Liver (tissue), 3 donors: ENCODE results near the gene TLE4.

Source experiments
- CTCF ChIP-seq: fragments of 150-350 bp; IDR thresholded peaks from 2 replicates; pipeline ENCODE4 v1.5.1; 2017; ENCODE audit warnings: improper control_type of control experiment, low read depth, low read length; ENCODE audit not compliant: missing input control
- EGR1 ChIP-seq, 2 donors: IDR thresholded peaks; 2 replicates each; pipeline ENCODE4 v1.6.1; 2016 to 2018; ENCODE audit warnings: antibody characterized with exemption in 2 of 2, low read depth in 2 of 2
- GABPA ChIP-seq, 2 donors: IDR thresholded peaks in 1 of 2; conservative IDR thresholded peaks in 1 of 2; 2 replicates each; pipeline ENCODE4 v1.6.1; 2016; ENCODE audit warnings: antibody characterized with exemption in 2 of 2, mild to moderate bottlenecking in 1 of 2, moderate library complexity in 1 of 2
- JUND ChIP-seq, 2 donors: IDR thresholded peaks; 2 replicates each; pipeline ENCODE4 v1.6.1; 2016; ENCODE audit warnings: antibody characterized with exemption in 2 of 2
- RAD21 ChIP-seq, 2 donors: IDR thresholded peaks; 2 replicates each; pipeline ENCODE4 v1.6.1; 2016; ENCODE audit warnings: antibody characterized with exemption in 2 of 2, mild to moderate bottlenecking in 2 of 2
- REST ChIP-seq: IDR thresholded peaks from 2 replicates; pipeline ENCODE4 v1.6.1; 2016; ENCODE audit warnings: antibody characterized with exemption, mild to moderate bottlenecking
- RXRA ChIP-seq, 2 donors: IDR thresholded peaks; 2 replicates each; pipeline ENCODE4 v1.6.1; 2017 to 2018; ENCODE audit warnings: antibody characterized with exemption in 2 of 2, mild to moderate bottlenecking in 1 of 2
- SP1 ChIP-seq: IDR thresholded peaks from 2 replicates; pipeline ENCODE4 v1.6.1; 2018; ENCODE audit warnings: antibody characterized with exemption, mild to moderate bottlenecking
- TAF1 ChIP-seq: conservative IDR thresholded peaks from 2 replicates; pipeline ENCODE4 v1.6.1; 2016; ENCODE audit warnings: antibody characterized with exemption, mild to moderate bottlenecking
- YY1 ChIP-seq: IDR thresholded peaks from 2 replicates; pipeline ENCODE4 v1.6.1; 2016; ENCODE audit warnings: antibody characterized with exemption, mild to moderate bottlenecking
- TF ChIP-seq, protein P1 (sequence below): IDR thresholded peaks from 2 replicates; pipeline ENCODE4 v1.6.1; 2016; ENCODE audit warnings: antibody characterized with exemption
- TF ChIP-seq, protein P2 (sequence below): IDR thresholded peaks from 2 replicates; pipeline ENCODE4 v1.6.1; 2016; ENCODE audit warnings: antibody characterized with exemption
- TF ChIP-seq, protein P3 (sequence below): IDR thresholded peaks from 2 replicates; pipeline ENCODE4 v1.6.1; 2016; ENCODE audit warnings: antibody characterized with exemption
- donor health status: healthy.
- donor health status: healthy.

DNA sequence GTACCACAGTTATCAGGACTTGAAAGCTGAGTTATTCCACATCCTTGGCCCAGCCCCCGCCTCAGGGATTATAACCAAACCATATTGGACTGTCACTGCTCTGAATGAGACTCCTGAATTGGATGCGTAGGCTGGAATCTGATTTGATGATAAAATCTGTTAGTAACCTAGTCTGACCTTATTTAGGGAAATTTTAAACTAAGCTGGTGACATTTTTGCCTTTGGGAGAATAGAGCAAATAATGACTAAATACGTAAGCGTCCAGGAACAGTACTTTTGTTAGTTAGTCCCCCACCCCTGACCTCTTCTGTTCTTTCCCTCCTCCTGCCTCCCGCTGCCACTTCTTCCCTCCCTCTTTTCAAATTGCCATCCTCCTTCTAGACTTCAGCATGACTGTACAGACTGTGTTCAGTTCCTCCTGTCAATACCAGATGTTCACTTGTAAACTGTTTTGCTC, 92.6 kb downstream of the TLE4 start:
- TF ChIP-seq CTCF: no peak
- TF ChIP-seq, protein P1, sequence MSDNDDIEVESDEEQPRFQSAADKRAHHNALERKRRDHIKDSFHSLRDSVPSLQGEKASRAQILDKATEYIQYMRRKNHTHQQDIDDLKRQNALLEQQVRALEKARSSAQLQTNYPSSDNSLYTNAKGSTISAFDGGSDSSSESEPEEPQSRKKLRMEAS: no peak
- TF ChIP-seq SP1: no peak
- no peak for TF ChIP-seq REST
- no peak for TF ChIP-seq RXRA (IDR thresholded peaks at IDR 0.05)
- TF ChIP-seq GABPA (IDR thresholded peaks at IDR 0.05 in 1 of 2, conservative IDR thresholded peaks at IDR 0.05 in 1 of 2): no peak
- TF ChIP-seq TAF1: no peak
- TF ChIP-seq, protein P2, sequence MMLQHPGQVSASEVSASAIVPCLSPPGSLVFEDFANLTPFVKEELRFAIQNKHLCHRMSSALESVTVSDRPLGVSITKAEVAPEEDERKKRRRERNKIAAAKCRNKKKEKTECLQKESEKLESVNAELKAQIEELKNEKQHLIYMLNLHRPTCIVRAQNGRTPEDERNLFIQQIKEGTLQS: no peak
- no peak for TF ChIP-seq YY1
- TF ChIP-seq JUND (IDR thresholded peaks at IDR 0.05): no peak
- TF ChIP-seq RAD21 (IDR thresholded peaks at IDR 0.05): no peak
- TF ChIP-seq, protein P3, sequence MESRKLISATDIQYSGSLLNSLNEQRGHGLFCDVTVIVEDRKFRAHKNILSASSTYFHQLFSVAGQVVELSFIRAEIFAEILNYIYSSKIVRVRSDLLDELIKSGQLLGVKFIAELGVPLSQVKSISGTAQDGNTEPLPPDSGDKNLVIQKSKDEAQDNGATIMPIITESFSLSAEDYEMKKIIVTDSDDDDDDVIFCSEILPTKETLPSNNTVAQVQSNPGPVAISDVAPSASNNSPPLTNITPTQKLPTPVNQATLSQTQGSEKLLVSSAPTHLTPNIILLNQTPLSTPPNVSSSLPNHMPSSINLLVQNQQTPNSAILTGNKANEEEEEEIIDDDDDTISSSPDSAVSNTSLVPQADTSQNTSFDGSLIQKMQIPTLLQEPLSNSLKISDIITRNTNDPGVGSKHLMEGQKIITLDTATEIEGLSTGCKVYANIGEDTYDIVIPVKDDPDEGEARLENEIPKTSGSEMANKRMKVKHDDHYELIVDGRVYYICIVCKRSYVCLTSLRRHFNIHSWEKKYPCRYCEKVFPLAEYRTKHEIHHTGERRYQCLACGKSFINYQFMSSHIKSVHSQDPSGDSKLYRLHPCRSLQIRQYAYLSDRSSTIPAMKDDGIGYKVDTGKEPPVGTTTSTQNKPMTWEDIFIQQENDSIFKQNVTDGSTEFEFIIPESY: no peak
- no peak for TF ChIP-seq EGR1 (IDR thresholded peaks at IDR 0.05; ENCODE audit: low read depth in 2 of 2)
